Stimulated activated naive CD8-positive, alpha-beta T cell treated with anti-CD3 and anti-CD28 coated beads, Interleukin-15, Interleukin-2, amounts not matched to agents 100 ng/mL and 50 ng/mL, for 24 hours (primary cell): ENCODE results near the gene PRR33.
"Not testable (repeated sequence)": the region's sequence is repeated elsewhere in the genome, so short reads cannot be mapped to it uniquely, and the experiment has no call there.

ENCODE experiments used
- H3K27ac Mint-ChIP-seq: one replicate; pipeline ENCODE4 v1.8.0; 2021; ENCODE audit warnings: mild to moderate bottlenecking, mixed read lengths
- H3K27me3 Mint-ChIP-seq: one replicate; pipeline ENCODE4 v1.8.0; 2021; ENCODE audit warnings: mixed read lengths
- H3K36me3 Mint-ChIP-seq: one replicate; pipeline ENCODE4 v1.8.0; 2021; ENCODE audit warnings: low read depth, mixed read lengths
- H3K4me1 Mint-ChIP-seq: one replicate; pipeline ENCODE4 v1.8.0; 2021; ENCODE audit warnings: low read depth, mixed read lengths
- H3K4me3 Mint-ChIP-seq: one replicate; pipeline ENCODE4 v1.8.0; 2021; ENCODE audit warnings: mild to moderate bottlenecking, mixed read lengths
- H3K9me3 Mint-ChIP-seq: one replicate; pipeline ENCODE4 v1.8.0; 2021; ENCODE audit warnings: mixed read lengths

PRR33 gene

GRCh38 chr11:1879941-1880720, 11.6 kb downstream of the PRR33 start:
- Mint-ChIP-seq H3K27me3 (no peaks in the 10 kb centered on the region), H3K4me1 (peaks cover 18% of the 10 kb centered on the region), H3K36me3 (no peaks in the 10 kb centered on the region), H3K4me3 (no peak overlapping the region), H3K9me3 (no peaks in the 10 kb centered on the region), H3K27ac (no peak overlapping the region)

DNA sequence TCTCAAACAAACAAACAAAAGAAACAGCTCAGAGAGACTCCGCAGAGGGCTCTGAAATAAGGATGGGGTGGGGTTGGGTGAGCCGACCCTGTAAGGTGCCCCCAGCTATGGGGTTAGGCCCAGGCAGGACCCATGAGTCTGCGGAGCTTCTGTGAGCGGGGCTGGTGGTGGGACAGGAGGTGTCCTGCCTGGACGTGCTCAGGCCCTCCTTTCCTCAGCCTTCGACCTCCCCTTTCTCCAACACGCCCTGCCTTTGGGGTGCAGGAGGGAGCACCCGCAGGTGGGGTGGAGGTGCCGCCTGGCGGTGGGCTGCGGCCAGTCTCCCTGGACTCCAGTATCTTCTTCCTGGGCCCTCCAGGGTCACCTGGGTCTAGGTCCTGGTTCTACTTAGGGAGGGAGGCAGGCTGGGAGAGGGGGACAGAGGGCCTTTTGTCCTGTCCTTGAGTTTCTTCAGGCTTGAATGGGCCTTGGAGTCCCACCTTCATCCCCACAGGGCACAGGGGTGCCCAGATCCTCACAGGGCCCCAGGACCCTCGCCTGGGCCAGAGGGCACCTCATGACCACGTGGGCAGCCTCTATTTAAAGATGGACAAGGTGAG, 12.3 kb downstream of the PRR33 start:
- H3K4me3 Mint-ChIP-seq: no peak overlapping the region
- H3K36me3 Mint-ChIP-seq: no peaks in the 10 kb centered on the region
- no peaks in the 10 kb centered on the region for H3K9me3 Mint-ChIP-seq
- no peaks in the 10 kb centered on the region for H3K27me3 Mint-ChIP-seq
- H3K27ac Mint-ChIP-seq: no peak overlapping the region
- H3K4me1 Mint-ChIP-seq: peaks cover 19% of the 10 kb centered on the region

DNA sequence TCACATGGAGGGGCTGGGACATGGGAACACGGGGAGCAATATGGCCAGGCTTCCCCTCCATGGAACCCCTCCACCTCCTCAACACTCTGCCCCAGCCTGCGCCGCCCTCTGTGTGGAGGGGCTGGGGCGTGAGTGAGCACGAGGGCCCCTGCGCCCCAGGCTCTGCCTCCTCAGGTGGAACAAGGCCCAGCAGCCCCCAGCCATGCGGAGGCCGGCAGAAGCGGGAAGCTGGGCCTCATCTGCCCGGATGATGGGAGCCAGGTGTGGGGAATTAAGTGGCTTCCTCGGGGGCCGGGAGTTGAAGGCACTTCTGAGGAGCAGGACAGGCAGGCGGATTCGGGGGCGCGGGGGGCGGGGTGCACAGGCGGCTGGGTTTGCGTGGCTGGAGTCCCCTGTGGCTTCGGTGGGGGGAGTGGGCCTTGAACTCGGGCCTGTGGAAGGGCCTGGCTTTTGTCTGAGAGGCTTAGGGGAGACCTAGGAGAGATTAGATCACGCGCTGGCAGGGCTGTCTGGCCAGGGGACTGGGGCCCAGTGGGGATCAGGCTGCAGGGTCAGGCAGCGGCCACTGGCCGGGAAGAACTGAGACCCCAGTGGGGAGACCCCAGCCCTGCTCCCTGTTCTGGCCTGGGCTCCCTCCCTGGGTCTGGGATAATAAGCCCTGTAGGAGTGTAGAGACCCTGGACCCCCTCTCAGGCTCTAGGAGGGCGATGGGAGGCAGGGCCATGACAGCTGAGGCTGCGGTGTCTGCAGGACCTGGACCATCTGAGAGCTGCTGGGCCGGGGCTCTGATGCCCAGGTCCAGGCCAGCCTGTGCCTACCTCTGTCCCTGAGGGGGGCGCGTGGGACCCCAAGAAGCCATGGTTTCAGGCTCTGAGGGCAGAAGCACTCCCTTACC, 13.3 kb downstream of the PRR33 start:
- Mint-ChIP-seq H3K27ac (no peak overlapping the region), H3K36me3 (no peaks in the 10 kb centered on the region), H3K9me3 (no peaks in the 10 kb centered on the region)

DNA sequence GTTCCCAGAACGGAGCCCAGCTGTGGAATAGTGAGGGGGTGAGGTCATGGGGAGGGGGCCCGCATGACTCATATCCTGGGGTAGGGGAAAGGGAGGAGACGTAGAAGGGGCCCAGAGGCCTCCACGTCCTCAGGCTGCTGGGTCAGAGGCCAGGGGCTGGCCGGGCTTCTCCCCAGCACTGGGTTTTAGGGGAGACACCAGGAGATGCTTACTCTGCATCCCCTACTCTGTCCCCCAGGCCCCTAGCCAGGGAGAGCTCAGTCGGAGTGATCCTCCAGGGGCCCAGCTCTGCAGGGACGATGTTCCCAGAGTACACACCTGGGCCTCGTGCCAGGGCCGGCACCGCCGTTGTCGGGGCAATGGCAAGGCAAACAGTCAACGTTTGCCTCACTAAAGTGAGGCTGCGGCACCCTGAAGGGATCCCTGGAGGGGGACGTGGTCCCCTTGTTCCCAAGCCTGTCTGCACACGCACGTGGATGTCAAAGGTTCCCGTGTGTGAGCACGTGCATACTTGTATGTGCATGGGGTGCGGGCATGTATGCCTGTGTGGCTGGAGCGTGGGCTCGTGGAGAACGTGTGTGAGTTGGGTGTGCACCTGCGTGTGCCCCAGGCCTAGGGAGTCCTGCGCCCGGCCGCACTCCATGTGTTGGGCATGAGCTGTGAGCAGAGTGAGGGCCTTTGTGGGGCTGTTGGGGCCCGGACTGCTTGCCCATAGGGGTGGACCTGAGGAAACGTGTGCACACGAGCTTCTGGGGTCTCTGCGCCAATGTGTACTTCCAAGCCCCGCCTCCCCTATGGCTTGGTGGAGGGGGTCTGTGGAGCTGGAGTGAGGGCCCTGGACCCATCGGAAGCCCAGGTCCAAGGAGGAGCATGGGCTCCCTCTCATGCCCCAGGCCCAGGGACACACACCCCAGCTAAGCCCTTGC, 14.2 kb downstream of the PRR33 start:
- Mint-ChIP-seq H3K4me1 (peaks cover 19% of the 10 kb centered on the region), H3K27ac (no peak overlapping the region)

More for the DNA sequence above, 13.3 kb downstream of the PRR33 start:
- Mint-ChIP-seq H3K4me1 (peaks cover 19% of the 10 kb centered on the region), H3K27me3 (no peaks in the 10 kb centered on the region), H3K4me3 (no peak overlapping the region)

DNA sequence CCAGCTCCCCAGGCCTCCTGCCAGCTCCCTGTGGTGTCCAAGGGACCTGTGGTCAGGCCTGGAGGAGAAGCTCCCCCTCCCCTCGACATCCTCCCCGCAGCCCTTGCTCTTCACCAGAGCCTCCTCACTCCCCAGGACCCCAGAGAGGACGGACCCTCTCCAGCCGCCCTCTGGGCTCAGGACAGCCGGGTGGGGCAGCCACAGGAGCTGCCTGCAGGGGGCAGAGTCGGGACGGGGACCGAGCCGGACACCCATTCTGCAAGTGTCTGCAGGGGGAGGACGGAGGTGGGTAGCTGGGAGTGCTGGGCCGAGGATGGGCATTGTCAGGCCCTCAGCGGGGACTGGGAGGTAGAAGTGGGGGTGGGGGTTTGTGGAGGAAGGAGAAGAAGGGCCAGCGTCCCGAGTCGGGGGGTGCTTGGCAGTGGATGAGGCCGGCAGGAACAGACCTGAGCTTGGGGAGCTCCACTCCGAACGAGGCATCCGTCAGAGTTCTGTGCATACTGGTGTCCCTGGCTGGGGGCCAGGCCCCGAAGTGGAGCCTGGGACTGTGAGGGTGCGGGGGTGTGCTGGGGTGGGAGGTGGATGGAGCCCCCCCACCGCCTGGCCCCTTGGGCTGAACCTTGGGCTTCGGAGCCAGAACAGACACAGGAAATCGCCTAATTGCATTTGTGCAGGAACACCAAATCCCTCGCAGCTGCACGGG, 15.2 kb downstream of the PRR33 start:
- H3K27ac Mint-ChIP-seq: no peak overlapping the region

More for the DNA sequence above, 14.2 kb downstream of the PRR33 start:
- Mint-ChIP-seq H3K27me3 (no peaks in the 10 kb centered on the region), H3K36me3 (no peaks in the 10 kb centered on the region), H3K4me3 (no peak overlapping the region), H3K9me3 (no peaks in the 10 kb centered on the region)

DNA sequence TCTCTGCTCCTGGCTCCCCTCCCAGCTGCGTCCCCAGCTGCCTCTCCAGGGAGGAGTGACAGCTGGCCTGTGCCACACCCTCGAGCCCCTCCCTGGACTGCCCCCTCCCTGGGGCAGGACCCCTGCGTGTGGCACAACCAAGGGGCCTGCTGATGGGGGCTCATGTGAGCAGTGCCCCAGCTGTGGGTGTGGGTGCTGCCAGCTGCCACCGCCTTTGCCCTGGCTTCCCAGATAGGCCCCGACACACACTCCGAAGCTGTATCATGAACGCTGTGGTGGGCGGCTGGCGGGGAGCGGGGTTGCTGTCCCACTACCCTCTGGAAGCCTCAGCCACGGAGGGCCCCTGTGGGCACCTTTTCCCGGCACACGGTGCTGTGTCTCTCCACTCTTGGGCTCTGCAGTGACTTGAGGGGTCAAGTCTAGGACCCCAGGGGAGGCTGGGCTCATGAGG, 15.8 kb downstream of the PRR33 start:
- not testable (repeated sequence) for H3K9me3 Mint-ChIP-seq, H3K27me3 Mint-ChIP-seq, H3K27ac Mint-ChIP-seq, H3K36me3 Mint-ChIP-seq, H3K4me3 Mint-ChIP-seq
- H3K4me1 Mint-ChIP-seq: peaks cover 23% of the 10 kb centered on the region

More for the DNA sequence above, 15.2 kb downstream of the PRR33 start:
- no peaks in the 10 kb centered on the region for H3K36me3 Mint-ChIP-seq
- no peaks in the 10 kb centered on the region for H3K9me3 Mint-ChIP-seq
- H3K4me1 Mint-ChIP-seq: peaks cover 23% of the 10 kb centered on the region
- no peaks in the 10 kb centered on the region for H3K27me3 Mint-ChIP-seq
- H3K4me3 Mint-ChIP-seq: no peak overlapping the region

DNA sequence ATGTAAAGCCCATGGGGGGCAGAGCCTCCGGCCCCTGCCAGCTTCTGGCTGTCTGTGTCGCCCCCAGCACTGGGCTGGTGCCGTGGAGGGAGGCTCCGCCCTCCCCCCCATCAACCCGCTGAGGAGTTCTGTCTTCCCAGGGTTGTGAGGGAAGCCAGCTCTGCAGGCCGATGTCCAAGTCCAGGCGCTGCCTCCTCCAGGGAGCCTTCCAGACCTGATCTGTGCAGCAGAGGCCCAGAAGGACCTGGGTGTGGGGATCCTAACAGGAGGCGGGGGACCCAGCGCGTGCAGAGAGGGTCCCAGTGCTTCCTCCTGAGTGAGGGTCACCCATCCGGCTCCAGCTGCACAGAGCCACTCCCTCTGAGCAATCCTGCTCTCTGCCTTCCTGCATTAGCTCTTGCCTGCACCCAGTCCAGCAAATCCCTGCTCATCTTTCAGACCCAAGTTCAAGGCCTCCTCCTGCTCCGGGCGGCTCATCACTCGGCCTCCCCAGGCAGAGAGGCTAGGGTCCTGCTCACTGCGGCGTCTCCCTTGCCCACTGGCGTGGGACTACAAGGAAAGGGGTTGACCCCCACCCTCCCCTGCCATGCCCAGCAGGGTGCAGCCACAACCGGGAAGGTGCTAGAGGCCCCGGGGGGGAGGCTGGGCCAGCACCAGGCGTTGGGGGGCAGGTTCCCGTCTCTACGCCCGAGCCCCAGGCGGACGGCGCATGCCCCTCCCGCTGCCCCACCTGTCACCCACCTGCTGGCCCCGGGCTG, 16.4 kb downstream of the PRR33 start:
- Mint-ChIP-seq H3K4me3 (no peak overlapping the region), H3K9me3 (no peaks in the 10 kb centered on the region), H3K4me1 (peaks cover 24% of the 10 kb centered on the region), H3K27ac (no peak overlapping the region), H3K27me3 (no peaks in the 10 kb centered on the region), H3K36me3 (no peaks in the 10 kb centered on the region)

DNA sequence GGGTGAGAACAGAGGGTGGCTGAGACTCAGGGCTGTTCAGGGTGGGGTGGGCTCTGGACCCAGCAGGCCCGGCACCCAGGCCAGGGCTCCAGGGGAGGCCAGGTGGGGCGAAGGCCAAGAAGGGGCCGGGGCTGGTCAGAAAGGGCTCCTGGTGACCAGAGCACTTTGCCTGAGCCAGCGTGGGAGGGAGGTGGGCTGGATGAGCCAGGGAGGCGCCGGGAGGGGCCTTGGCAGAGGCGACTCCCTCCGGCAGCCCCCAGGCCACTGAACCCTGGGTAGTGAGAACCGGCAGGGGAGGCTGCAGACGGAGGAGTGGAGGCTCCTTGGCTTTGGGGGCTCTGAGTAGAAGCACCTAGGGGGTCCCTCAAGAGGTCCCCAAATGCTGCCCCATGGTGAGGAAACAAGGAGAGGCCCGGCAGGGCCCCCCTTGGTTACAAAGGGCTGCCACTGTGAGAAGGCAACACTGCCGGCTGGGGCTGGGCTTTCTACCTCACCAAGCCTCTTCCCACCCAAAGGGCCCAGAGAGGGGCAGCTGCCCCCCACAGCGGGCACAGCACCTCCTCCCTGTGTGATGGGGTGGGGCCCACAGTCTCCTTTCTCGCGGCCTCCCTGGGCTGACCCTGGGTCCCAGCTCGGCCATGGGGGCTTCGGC, 17.1 kb downstream of the PRR33 start:
- H3K4me1 Mint-ChIP-seq: peaks cover 31% of the 10 kb centered on the region
- not testable (repeated sequence) for H3K4me3 Mint-ChIP-seq, H3K9me3 Mint-ChIP-seq, H3K27me3 Mint-ChIP-seq, H3K36me3 Mint-ChIP-seq, H3K27ac Mint-ChIP-seq

GRCh38 chr11:1873813-1874150, 17.9 kb downstream of the PRR33 start:
- H3K9me3 Mint-ChIP-seq: not testable (repeated sequence)

DNA sequence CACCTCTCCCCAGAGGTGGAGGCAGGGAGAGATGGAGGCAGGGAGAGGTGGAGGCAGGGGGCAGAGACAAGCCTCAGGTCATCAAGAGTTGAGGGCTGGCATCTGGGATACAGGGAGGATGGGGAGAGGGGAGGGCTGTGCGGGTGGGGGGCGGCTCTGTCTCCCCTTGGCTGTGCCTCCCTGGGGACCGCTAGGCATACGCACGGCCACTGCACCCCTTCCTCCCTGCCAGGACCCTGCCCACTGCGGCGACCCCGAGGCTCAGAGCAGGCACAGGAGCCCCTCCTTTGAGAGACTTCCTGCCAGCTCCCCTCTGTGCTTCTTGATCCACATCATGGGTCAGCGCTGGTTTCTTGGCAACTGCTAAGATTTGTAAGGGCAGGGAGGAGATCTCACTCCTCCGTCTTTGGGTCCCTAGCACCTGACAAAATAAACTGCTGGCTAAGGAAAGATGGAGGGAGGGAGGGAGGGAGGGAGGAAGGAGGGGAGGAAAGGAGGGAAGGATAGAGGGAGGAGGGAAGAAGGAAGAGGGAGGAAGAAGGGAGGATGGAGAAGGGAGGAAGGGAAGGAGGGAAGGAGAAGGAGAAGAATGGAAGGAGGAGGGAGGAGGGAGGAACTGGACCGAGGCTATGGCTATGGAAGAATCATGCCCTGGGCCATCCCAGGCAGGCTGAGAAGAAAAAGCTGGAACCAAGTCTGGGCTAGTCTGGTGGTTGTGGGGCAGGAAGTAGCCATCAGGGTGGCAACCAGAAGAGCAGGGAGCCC, 18.5 kb downstream of the PRR33 start:
- peaks cover 42% of the 10 kb centered on the region for H3K4me1 Mint-ChIP-seq
- no peaks in the 10 kb centered on the region for H3K36me3 Mint-ChIP-seq
- no peaks in the 10 kb centered on the region for H3K27me3 Mint-ChIP-seq
- no peak overlapping the region for H3K27ac Mint-ChIP-seq
- H3K9me3 Mint-ChIP-seq: no peaks in the 10 kb centered on the region
- no peak overlapping the region for H3K4me3 Mint-ChIP-seq

More at GRCh38 chr11:1873813-1874150, 17.9 kb downstream of the PRR33 start:
- H3K4me3 Mint-ChIP-seq, H3K27ac Mint-ChIP-seq, H3K27me3 Mint-ChIP-seq, H3K36me3 Mint-ChIP-seq: not testable (repeated sequence)
- peaks cover 39% of the 10 kb centered on the region for H3K4me1 Mint-ChIP-seq

GRCh38 chr11:1872267-1872985, 19.3 kb downstream of the PRR33 start:
- Mint-ChIP-seq H3K9me3 (no peaks in the 10 kb centered on the region), H3K4me3 (no peak overlapping the region), H3K36me3 (no peaks in the 10 kb centered on the region), H3K27ac (no peak overlapping the region), H3K4me1 (peaks cover 48% of the 10 kb centered on the region), H3K27me3 (no peaks in the 10 kb centered on the region)

- H3K27me3 Mint-ChIP-seq: no peaks in the 10 kb centered on the region
- H3K27ac Mint-ChIP-seq: no peak overlapping the region
- no peak overlapping the region for H3K4me3 Mint-ChIP-seq
- peaks cover 49% of the 10 kb centered on the region for H3K4me1 Mint-ChIP-seq
- H3K36me3 Mint-ChIP-seq: no peaks in the 10 kb centered on the region
- no peaks in the 10 kb centered on the region for H3K9me3 Mint-ChIP-seq
Measured at GRCh38 chr11:1871531-1871930, 20.2 kb downstream of the PRR33 start.
